Astrocyte (in vitro differentiated cells and primary cell): ENCODE results near the gene TSPAN4. TPM values are rescaled to one million over a fixed set of nuclear protein-coding genes. Genes with fewer than 3 reads are reported as not detected.

Experiments
- DNase-seq: peaks from one replicate; pipeline ENCODE4 v3.0.0-alpha.2; 2010; ENCODE audit warnings: low read depth
- FAIRE-seq: peaks from 2 replicates; lab custom pipeline; 2011; peaks lifted over from hg19 to GRCh38; lab: Jason Lieb, UNC
- H2AFZ ChIP-seq: 2 replicates; pipeline ENCODE4 v1.6.0; 2012; ENCODE audit warnings: low read depth, low read length, inconsistent platforms
- H3K27ac ChIP-seq: 2 replicates; pipeline ENCODE4 v1.5.1; 2011; ENCODE audit warnings: low read depth, low read length, inconsistent platforms
- H3K27me3 ChIP-seq: 2 replicates; pipeline ENCODE4 v1.6.0; 2011; ENCODE audit warnings: low read length, inconsistent platforms; ENCODE audit not compliant: insufficient read depth
- H3K36me3 ChIP-seq: 2 replicates; pipeline ENCODE4 v1.5.1; 2011; ENCODE audit warnings: low read length, inconsistent platforms; ENCODE audit not compliant: insufficient read depth
- H3K4me1 ChIP-seq: 2 replicates; pipeline ENCODE4 v1.5.1; 2011; ENCODE audit warnings: low read length, inconsistent platforms; ENCODE audit not compliant: insufficient read depth
- H3K4me2 ChIP-seq: 2 replicates; pipeline ENCODE4 v1.6.0; 2012; ENCODE audit warnings: low read length, inconsistent platforms
- H3K4me3 ChIP-seq: 2 replicates; pipeline ENCODE4 v1.5.1; 2011; ENCODE audit warnings: low read depth, mild to moderate bottlenecking, low read length, inconsistent platforms; ENCODE audit not compliant: insufficient read depth
- H3K79me2 ChIP-seq: 2 replicates; pipeline ENCODE4 v1.6.0; 2012; ENCODE audit warnings: mild to moderate bottlenecking, low read length, inconsistent platforms; ENCODE audit not compliant: insufficient read depth
- H3K9ac ChIP-seq: 2 replicates; pipeline ENCODE4 v1.6.0; 2012; ENCODE audit warnings: mild to moderate bottlenecking, low read length, inconsistent platforms
- H3K9me3 ChIP-seq: 2 replicates; pipeline ENCODE4 v1.5.1; 2012; ENCODE audit warnings: low read depth, mild to moderate bottlenecking, low read length, inconsistent platforms; ENCODE audit not compliant: insufficient read depth
- H4K20me1 ChIP-seq: 2 replicates; pipeline ENCODE4 v1.6.0; 2012; ENCODE audit warnings: low read length, inconsistent platforms; ENCODE audit not compliant: insufficient read depth
- H3K27ac Mint-ChIP-seq: one replicate; pipeline ENCODE4 v1.8.0; 2021; ENCODE audit warnings: mild to moderate bottlenecking, mixed read lengths; ENCODE audit not compliant: unreplicated experiment
- H3K27me3 Mint-ChIP-seq: one replicate; pipeline ENCODE4 v1.8.0; 2021; ENCODE audit warnings: low read depth, mixed read lengths; ENCODE audit not compliant: unreplicated experiment
- H3K36me3 Mint-ChIP-seq: one replicate; pipeline ENCODE4 v1.8.0; 2021; ENCODE audit warnings: low read depth, mixed read lengths; ENCODE audit not compliant: unreplicated experiment
- H3K4me1 Mint-ChIP-seq: one replicate; pipeline ENCODE4 v1.8.0; 2021; ENCODE audit warnings: low read depth, mixed read lengths; ENCODE audit not compliant: unreplicated experiment
- H3K4me3 Mint-ChIP-seq: one replicate; pipeline ENCODE4 v1.8.0; 2021; ENCODE audit warnings: mild to moderate bottlenecking, moderate library complexity, mixed read lengths; ENCODE audit not compliant: unreplicated experiment
- H3K9me3 Mint-ChIP-seq: one replicate; pipeline ENCODE4 v1.8.0; 2021; ENCODE audit warnings: mild to moderate bottlenecking, mixed read lengths; ENCODE audit not compliant: unreplicated experiment
- CTCF ChIP-seq: IDR thresholded peaks from 2 replicates; pipeline ENCODE4 v1.5.1; 2011; ENCODE audit warnings: low read depth, mild to moderate bottlenecking, inconsistent platforms, low read length, moderate library complexity; ENCODE audit not compliant: insufficient read depth
- EZH2 ChIP-seq: IDR thresholded peaks from 2 replicates; pipeline ENCODE4 v1.6.1; 2012; ENCODE audit warnings: mild to moderate bottlenecking, low read length, inconsistent platforms; ENCODE audit not compliant: insufficient read depth
- total RNA-seq: library from RNA; stranded (reverse); gene quantifications from 2 replicates; pipeline ENCODE4 v1.2.1, GENCODE V29; 2021

The TSPAN4 gene
- total RNA-seq, 1 donor from 2014 or later, result 69.5 TPM

GRCh38 chr11:815675-816432 lies 26.8 kb upstream of the TSPAN4 start:
- FAIRE-seq, result no peak
- H3K9me3 Mint-ChIP-seq, result no peaks in the 10 kb centered on the region
- TF ChIP-seq CTCF (no peak), EZH2 (no peak)

GRCh38 chr11:816433-816779 lies 26.2 kb upstream of the TSPAN4 start:
- Histone ChIP-seq H3K36me3 (peaks cover 19% of the 10 kb centered on the region), H3K4me1 (peaks cover 25% of the 10 kb centered on the region), H4K20me1 (peaks cover 40% of the 10 kb centered on the region), H3K9me3 (no peaks in the 10 kb centered on the region), H3K27me3 (no peaks in the 10 kb centered on the region), H3K27ac (no peak overlapping the region), H3K4me3 (no peak overlapping the region), H3K79me2 (peaks cover 39% of the 10 kb centered on the region), H2AFZ (no peak overlapping the region), H3K9ac (no peak overlapping the region), H3K4me2 (no peak overlapping the region)
- FAIRE-seq (no peak), DNase-seq (no peak)
- Mint-ChIP-seq H3K4me3 (no peak overlapping the region), H3K9me3 (no peaks in the 10 kb centered on the region), H3K27me3 (no peaks in the 10 kb centered on the region), H3K4me1 (peaks cover 17% of the 10 kb centered on the region), H3K36me3 (peaks cover 9% of the 10 kb centered on the region), H3K27ac (peak overlapping the region; percentile 41)
- TF ChIP-seq CTCF (no peak), EZH2 (no peak)

More at GRCh38 chr11:815675-816432, 26.8 kb upstream of the TSPAN4 start:
- Histone ChIP-seq H3K4me2 (no peak overlapping the region), H3K9me3 (no peaks in the 10 kb centered on the region), H3K36me3 (peaks cover 23% of the 10 kb centered on the region), H3K27ac (no peak overlapping the region), H3K9ac (no peak overlapping the region), H3K27me3 (no peaks in the 10 kb centered on the region), H2AFZ (no peak overlapping the region), H4K20me1 (peaks cover 40% of the 10 kb centered on the region), H3K4me3 (no peak overlapping the region), H3K79me2 (peaks cover 39% of the 10 kb centered on the region), H3K4me1 (peaks cover 25% of the 10 kb centered on the region)
- no peak overlapping the region for H3K4me3 Mint-ChIP-seq
- H3K36me3 Mint-ChIP-seq, result peaks cover 14% of the 10 kb centered on the region
- peaks cover 18% of the 10 kb centered on the region for H3K4me1 Mint-ChIP-seq
- no peak for DNase-seq
- H3K27ac Mint-ChIP-seq, result no peak overlapping the region
- no peaks in the 10 kb centered on the region for H3K27me3 Mint-ChIP-seq
